ENCODE data around the gene STOX2.

STOX2 gene

GRCh38 chr4:183961795-183962194 is 56.7 kb downstream of the STOX2 start:
- Histone ChIP-seq H3K79me2 (ENCODE audit: control insufficient read depth, insufficient read depth, low read length) (peaks cover 30% of the 10 kb centered on the region), H2BK120ac (ENCODE audit: low read depth, low read length) (no peak overlapping the region), H3K9ac (ENCODE audit: low read length) (no peak overlapping the region), H4K5ac (ENCODE audit: low read length) (no peak overlapping the region), H3K79me1 (ENCODE audit: low read length) (peaks cover 4% of the 10 kb centered on the region), H3K56ac (ENCODE audit: low read length) (no peak overlapping the region), H3K36me3 (ENCODE audit: control insufficient read depth, insufficient read depth, low read length) (no peaks in the 10 kb centered on the region), H2BK5ac (ENCODE audit: low read length) (no peak overlapping the region), H3K4me3 (ENCODE audit: low read length) (no peak overlapping the region), H3K27me3 (ENCODE audit: insufficient read depth, low read length, poor library complexity) (no peaks in the 10 kb centered on the region), H3K18ac (ENCODE audit: low read length) (no peak overlapping the region), H3K4me2 (ENCODE audit: low read length) (no peak overlapping the region), H3K4me1 (ENCODE audit: control insufficient read depth, low read depth, low read length) (no peaks in the 10 kb centered on the region), H3K4ac (ENCODE audit: low read depth, low read length) (no peak overlapping the region), H4K8ac (ENCODE audit: low read depth, low read length) (no peak overlapping the region), H3K27ac (ENCODE audit: low read depth, low read length) (no peak overlapping the region), H3K23ac (ENCODE audit: low read length) (no peak overlapping the region), H2AK5ac (ENCODE audit: low read length) (no peak overlapping the region), H2BK15ac (replicated peaks; ENCODE audit: low read depth) (no peak overlapping the region)
- peak; percentile 13 for DNase-seq
- WGBS (ENCODE audit: extremely low coverage, insufficient coverage, low lambda C conversion rate) = no CpG with 5 or more reads among the region's 1 CpG

- no CpG with 5 or more reads among the region's 2 CpGs for WGBS (ENCODE audit: extremely low coverage, insufficient coverage, low lambda C conversion rate)
- no peak overlapping the region for H3K4me2 ChIP-seq (ENCODE audit: low read length)
- no peak overlapping the region for H4K5ac ChIP-seq (ENCODE audit: low read length)
- H3K56ac ChIP-seq (ENCODE audit: low read length) = no peak overlapping the region
- peaks cover 31% of the 10 kb centered on the region for H3K79me2 ChIP-seq (ENCODE audit: control insufficient read depth, insufficient read depth, low read length)
- H2BK15ac ChIP-seq (replicated peaks; ENCODE audit: low read depth) = no peak overlapping the region
- no peak overlapping the region for H3K23ac ChIP-seq (ENCODE audit: low read length)
- no peak overlapping the region for H3K18ac ChIP-seq (ENCODE audit: low read length)
- no peak overlapping the region for H2BK120ac ChIP-seq (ENCODE audit: low read depth, low read length)
- H3K79me1 ChIP-seq (ENCODE audit: low read length) = peaks cover 4% of the 10 kb centered on the region
- H3K4ac ChIP-seq (ENCODE audit: low read depth, low read length) = no peak overlapping the region
- H2AK5ac ChIP-seq (ENCODE audit: low read length) = no peak overlapping the region
- H2BK5ac ChIP-seq (ENCODE audit: low read length) = no peak overlapping the region
- no peak overlapping the region for H4K8ac ChIP-seq (ENCODE audit: low read depth, low read length)
- H3K4me3 ChIP-seq (ENCODE audit: low read length) = no peak overlapping the region
- no peak for DNase-seq
- H3K9ac ChIP-seq (ENCODE audit: low read length) = no peak overlapping the region
- H3K36me3 ChIP-seq (ENCODE audit: control insufficient read depth, insufficient read depth, low read length) = no peaks in the 10 kb centered on the region
- H3K27ac ChIP-seq (ENCODE audit: low read depth, low read length) = no peak overlapping the region
- no peaks in the 10 kb centered on the region for H3K27me3 ChIP-seq (ENCODE audit: insufficient read depth, low read length, poor library complexity)
- no peaks in the 10 kb centered on the region for H3K4me1 ChIP-seq (ENCODE audit: control insufficient read depth, low read depth, low read length)
These were observed 57.3 kb downstream of the STOX2 start for GRCh38 chr4:183962419-183962818.

DNA sequence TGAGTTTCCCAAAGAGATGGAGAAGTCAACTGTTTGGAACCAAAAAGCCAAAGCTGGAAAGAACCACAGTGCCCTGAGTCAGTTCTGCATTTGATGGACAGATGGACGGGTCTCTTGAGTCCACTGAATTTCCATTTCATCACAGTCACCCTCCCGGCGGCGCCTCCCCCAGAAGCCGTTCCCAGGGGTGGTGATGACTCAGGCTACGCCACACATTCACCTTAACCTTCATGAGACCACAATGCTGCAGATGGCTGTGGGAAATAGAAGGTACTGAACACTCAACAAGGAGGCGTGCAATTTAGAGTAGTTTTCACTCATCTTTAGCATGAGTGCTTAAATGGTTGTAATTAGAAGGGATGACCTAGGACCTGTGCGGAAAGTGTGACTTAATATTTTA is 61.3 kb downstream of the STOX2 start:
- Histone ChIP-seq H3K4me3 (ENCODE audit: low read length) (no peak overlapping the region), H2BK15ac (replicated peaks; ENCODE audit: low read depth) (no peak overlapping the region), H2BK5ac (ENCODE audit: low read length) (no peak overlapping the region), H4K5ac (ENCODE audit: low read length) (no peak overlapping the region), H4K8ac (ENCODE audit: low read depth, low read length) (no peak overlapping the region), H3K4me2 (ENCODE audit: low read length) (no peak overlapping the region), H3K36me3 (ENCODE audit: control insufficient read depth, insufficient read depth, low read length) (no peaks in the 10 kb centered on the region), H3K4me1 (ENCODE audit: control insufficient read depth, low read depth, low read length) (no peaks in the 10 kb centered on the region), H3K27me3 (ENCODE audit: insufficient read depth, low read length, poor library complexity) (no peaks in the 10 kb centered on the region), H3K4ac (ENCODE audit: low read depth, low read length) (no peak overlapping the region), H3K56ac (ENCODE audit: low read length) (no peak overlapping the region), H2AK5ac (ENCODE audit: low read length) (no peak overlapping the region), H3K79me1 (ENCODE audit: low read length) (peaks cover 2% of the 10 kb centered on the region), H2BK120ac (ENCODE audit: low read depth, low read length) (no peak overlapping the region), H3K9ac (ENCODE audit: low read length) (no peak overlapping the region), H3K18ac (ENCODE audit: low read length) (no peak overlapping the region), H3K79me2 (ENCODE audit: control insufficient read depth, insufficient read depth, low read length) (peaks cover 22% of the 10 kb centered on the region), H3K27ac (ENCODE audit: low read depth, low read length) (no peak overlapping the region), H3K23ac (ENCODE audit: low read length) (no peak overlapping the region)
- WGBS (ENCODE audit: extremely low coverage, insufficient coverage, low lambda C conversion rate) = no CpG with 5 or more reads among the region's 8 CpGs
- DNase-seq = no peak

DNA sequence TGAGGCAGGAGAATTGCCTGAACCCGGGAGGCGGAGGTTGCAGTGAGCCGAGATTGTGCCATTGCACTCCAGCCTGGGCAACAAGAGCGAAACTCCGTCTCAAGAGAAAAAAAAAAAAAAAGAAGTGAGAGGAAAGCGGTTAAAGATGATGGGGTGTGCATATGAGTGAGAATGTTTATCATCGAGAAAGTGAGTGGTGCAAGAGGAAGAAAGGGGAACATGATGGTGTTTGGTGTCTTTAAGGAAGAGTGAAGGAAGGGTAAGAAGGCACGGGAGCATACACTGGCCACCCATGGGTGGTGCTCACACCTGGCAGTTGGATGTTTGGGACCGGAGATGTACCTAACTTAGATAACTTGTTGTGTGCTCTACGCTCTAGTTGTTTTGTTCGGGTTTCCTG is 62.2 kb downstream of the STOX2 start:
- H4K8ac ChIP-seq (ENCODE audit: low read depth, low read length) = no peak overlapping the region

GRCh38 chr4:183968502-183968901 is 63.4 kb downstream of the STOX2 start:
- no peak overlapping the region for H3K56ac ChIP-seq (ENCODE audit: low read length)
- peaks cover 16% of the 10 kb centered on the region for H3K79me2 ChIP-seq (ENCODE audit: control insufficient read depth, insufficient read depth, low read length)
- no peak overlapping the region for H3K4me2 ChIP-seq (ENCODE audit: low read length)
- no peak overlapping the region for H2BK120ac ChIP-seq (ENCODE audit: low read depth, low read length)
- H3K9ac ChIP-seq (ENCODE audit: low read length) = no peak overlapping the region
- no peaks in the 10 kb centered on the region for H3K79me1 ChIP-seq (ENCODE audit: low read length)
- DNase-seq = peak; percentile 63
- whole genome bisulfite sequencing (ENCODE audit: extremely low coverage, insufficient coverage, low lambda C conversion rate) = no CpG with 5 or more reads among the region's 6 CpGs
- H4K5ac ChIP-seq (ENCODE audit: low read length) = no peak overlapping the region
- no peak overlapping the region for H3K27ac ChIP-seq (ENCODE audit: low read depth, low read length)
- no peak overlapping the region for H2AK5ac ChIP-seq (ENCODE audit: low read length)
- no peak overlapping the region for H4K8ac ChIP-seq (ENCODE audit: low read depth, low read length)
- no peak overlapping the region for H2BK5ac ChIP-seq (ENCODE audit: low read length)
- H3K4ac ChIP-seq (ENCODE audit: low read depth, low read length) = no peak overlapping the region
- no peaks in the 10 kb centered on the region for H3K27me3 ChIP-seq (ENCODE audit: insufficient read depth, low read length, poor library complexity)
- no peaks in the 10 kb centered on the region for H3K4me1 ChIP-seq (ENCODE audit: control insufficient read depth, low read depth, low read length)
- H2BK15ac ChIP-seq (replicated peaks; ENCODE audit: low read depth) = no peak overlapping the region
- H3K36me3 ChIP-seq (ENCODE audit: control insufficient read depth, insufficient read depth, low read length) = no peaks in the 10 kb centered on the region
- no peak overlapping the region for H3K4me3 ChIP-seq (ENCODE audit: low read length)
- H3K23ac ChIP-seq (ENCODE audit: low read length) = no peak overlapping the region
- H3K18ac ChIP-seq (ENCODE audit: low read length) = no peak overlapping the region

More for the DNA sequence above, 62.2 kb downstream of the STOX2 start:
- Histone ChIP-seq H3K36me3 (ENCODE audit: control insufficient read depth, insufficient read depth, low read length) (no peaks in the 10 kb centered on the region), H3K18ac (ENCODE audit: low read length) (no peak overlapping the region), H2BK15ac (replicated peaks; ENCODE audit: low read depth) (no peak overlapping the region), H3K4me2 (ENCODE audit: low read length) (no peak overlapping the region), H3K9ac (ENCODE audit: low read length) (no peak overlapping the region), H4K5ac (ENCODE audit: low read length) (no peak overlapping the region), H3K23ac (ENCODE audit: low read length) (no peak overlapping the region), H3K4me1 (ENCODE audit: control insufficient read depth, low read depth, low read length) (no peaks in the 10 kb centered on the region), H3K56ac (ENCODE audit: low read length) (no peak overlapping the region), H2AK5ac (ENCODE audit: low read length) (no peak overlapping the region), H3K79me1 (ENCODE audit: low read length) (peaks cover 2% of the 10 kb centered on the region), H3K27me3 (ENCODE audit: insufficient read depth, low read length, poor library complexity) (no peaks in the 10 kb centered on the region), H2BK120ac (ENCODE audit: low read depth, low read length) (no peak overlapping the region), H2BK5ac (ENCODE audit: low read length) (no peak overlapping the region), H3K4ac (ENCODE audit: low read depth, low read length) (no peak overlapping the region), H3K4me3 (ENCODE audit: low read length) (no peak overlapping the region), H3K79me2 (ENCODE audit: control insufficient read depth, insufficient read depth, low read length) (peaks cover 20% of the 10 kb centered on the region), H3K27ac (ENCODE audit: low read depth, low read length) (no peak overlapping the region)
- DNase-seq = no peak
- WGBS (ENCODE audit: extremely low coverage, insufficient coverage, low lambda C conversion rate) = 100% methylated on average over 1 of the region's 11 CpGs

DNA sequence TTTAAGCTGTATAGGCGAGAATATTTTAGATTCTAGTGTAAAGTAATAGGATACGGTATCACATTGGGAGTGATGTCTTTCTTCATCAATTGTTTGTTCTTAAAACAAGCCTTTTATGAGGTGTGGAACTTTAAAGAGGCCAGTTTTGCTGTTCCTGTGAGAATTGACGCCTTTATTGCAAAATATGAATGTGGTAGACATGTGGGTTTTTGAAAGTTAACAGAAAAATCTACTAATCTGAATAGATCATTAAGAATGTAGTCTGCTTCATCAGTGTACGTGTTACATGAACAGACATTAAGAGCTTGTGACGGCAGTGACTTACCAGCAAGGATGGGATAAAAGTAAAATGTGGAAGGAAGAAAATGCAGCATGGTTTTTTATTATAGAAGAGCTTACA is 63.8 kb downstream of the STOX2 start:
- no peak overlapping the region for H3K9ac ChIP-seq (ENCODE audit: low read length)
- H4K8ac ChIP-seq (ENCODE audit: low read depth, low read length) = no peak overlapping the region
- H3K18ac ChIP-seq (ENCODE audit: low read length) = no peak overlapping the region
- no CpG with 5 or more reads among the region's 5 CpGs for WGBS (ENCODE audit: extremely low coverage, insufficient coverage, low lambda C conversion rate)
- no peaks in the 10 kb centered on the region for H3K36me3 ChIP-seq (ENCODE audit: control insufficient read depth, insufficient read depth, low read length)
- H3K79me2 ChIP-seq (ENCODE audit: control insufficient read depth, insufficient read depth, low read length) = peaks cover 16% of the 10 kb centered on the region
- no peak overlapping the region for H2AK5ac ChIP-seq (ENCODE audit: low read length)
- H3K4ac ChIP-seq (ENCODE audit: low read depth, low read length) = no peak overlapping the region
- H3K4me3 ChIP-seq (ENCODE audit: low read length) = no peak overlapping the region
- no peak overlapping the region for H2BK120ac ChIP-seq (ENCODE audit: low read depth, low read length)
- no peak overlapping the region for H2BK5ac ChIP-seq (ENCODE audit: low read length)
- no peak overlapping the region for H3K56ac ChIP-seq (ENCODE audit: low read length)
- H4K5ac ChIP-seq (ENCODE audit: low read length) = no peak overlapping the region
- DNase-seq = no peak
- H3K23ac ChIP-seq (ENCODE audit: low read length) = no peak overlapping the region
- H2BK15ac ChIP-seq (replicated peaks; ENCODE audit: low read depth) = no peak overlapping the region
- no peaks in the 10 kb centered on the region for H3K4me1 ChIP-seq (ENCODE audit: control insufficient read depth, low read depth, low read length)
- H3K4me2 ChIP-seq (ENCODE audit: low read length) = no peak overlapping the region
- H3K27ac ChIP-seq (ENCODE audit: low read depth, low read length) = no peak overlapping the region
- H3K27me3 ChIP-seq (ENCODE audit: insufficient read depth, low read length, poor library complexity) = no peaks in the 10 kb centered on the region
- no peaks in the 10 kb centered on the region for H3K79me1 ChIP-seq (ENCODE audit: low read length)
